Stimulated activated CD4-positive, alpha-beta T cell treated with anti-CD3 and anti-CD28 coated beads, Interleukin-2, amount 100 ng/mL, for 4 hours (primary cell): ENCODE results near the gene GGCT.

Experiments used
- DNase-seq: peaks from one replicate; pipeline ENCODE4 v3.0.0-alpha.2; 2020; ENCODE audit warnings: low read depth

Gene GGCT

GRCh38 chr7:30478349-30479201, 26.1 kb downstream of the GGCT start, which contains the start of gene NOD1:
TSS of gene NOD1 (minus strand) at chr7:30478784. CDS start at chr7:30456921, 21,863 bp downstream.
- peak; percentile 44 for DNase-seq

GRCh38 chr7:30476459-30477145, 28.0 kb downstream of the GGCT start:
- no peak for DNase-seq

GRCh38 chr7:30475580-30475979, 29.0 kb downstream of the GGCT start:
- no peak for DNase-seq

- no peak for DNase-seq
Observed at GRCh38 chr7:30474893-30475292, 29.7 kb downstream of the GGCT start.

- DNase-seq, result no peak
Observed at GRCh38 chr7:30474485-30474884, 30.1 kb downstream of the GGCT start.

- DNase-seq, result no peak
Observed at GRCh38 chr7:30473903-30474302, 30.7 kb downstream of the GGCT start.

GRCh38 chr7:30472784-30473775, 31.5 kb downstream of the GGCT start:
- DNase-seq, result no peak

GRCh38 chr7:30472081-30472783, 32.4 kb downstream of the GGCT start:
- DNase-seq, result no peak

GRCh38 chr7:30471205-30471604, 33.4 kb downstream of the GGCT start:
- DNase-seq, result no peak

- DNase-seq, result no peak
Observed at GRCh38 chr7:30470771-30471170, 33.9 kb downstream of the GGCT start.

- DNase-seq, result no peak
Observed at GRCh38 chr7:30470163-30470770, 34.4 kb downstream of the GGCT start.

- DNase-seq, result no peak
Observed at GRCh38 chr7:30469303-30469702, 35.3 kb downstream of the GGCT start.

- DNase-seq, result no peak
Observed at GRCh38 chr7:30468791-30469190, 35.8 kb downstream of the GGCT start.

GRCh38 chr7:30468041-30468440, 36.6 kb downstream of the GGCT start:
- DNase-seq, result no peak

- DNase-seq, result no peak
Observed at GRCh38 chr7:30467271-30467670, 37.4 kb downstream of the GGCT start.

- DNase-seq, result no peak
Observed at GRCh38 chr7:30466266-30466665, 38.4 kb downstream of the GGCT start.

- no peak for DNase-seq
Observed at GRCh38 chr7:30465811-30466180, 38.8 kb downstream of the GGCT start.

GRCh38 chr7:30465046-30465810, 39.4 kb downstream of the GGCT start:
- no peak for DNase-seq

- DNase-seq, result no peak
Observed at GRCh38 chr7:30464231-30464671, 40.4 kb downstream of the GGCT start.
